Measurements from ENCODE around the gene NUBP2. TPM values are rescaled to one million over a fixed set of nuclear protein-coding genes. Genes with fewer than 3 reads are reported as not detected.

Gene NUBP2
- total RNA-seq, 1 donor from 2014 or later: 73.8 TPM

DNA sequence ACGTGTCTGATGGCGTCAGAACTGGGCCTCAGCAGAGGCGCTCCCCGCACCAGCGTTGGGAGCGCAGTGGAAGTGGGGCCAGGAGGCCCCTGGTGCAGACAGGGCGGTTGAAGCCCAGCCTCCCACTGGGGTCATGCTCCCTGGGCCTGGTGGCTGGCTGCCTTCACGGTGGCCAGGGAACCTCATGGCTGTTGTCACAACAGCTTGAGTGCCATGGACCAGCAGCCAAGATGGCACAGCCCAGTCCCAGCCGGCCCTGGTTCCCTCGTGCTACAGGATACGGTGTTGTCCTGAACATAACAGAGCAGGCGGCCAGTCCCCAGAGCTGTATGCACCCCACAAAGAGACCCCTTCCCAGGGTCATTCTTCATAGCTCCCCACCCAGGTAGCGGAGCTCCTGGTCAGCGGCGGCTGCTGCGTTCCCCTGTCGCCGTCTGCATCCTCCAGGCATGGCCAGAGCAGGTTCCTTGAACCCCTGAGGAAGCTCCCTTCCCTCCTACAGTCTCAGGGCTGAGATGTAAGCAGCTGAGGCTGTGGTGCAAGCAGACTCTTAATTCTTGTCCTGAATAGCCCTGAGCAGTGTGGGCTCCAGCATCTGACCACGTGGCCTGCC lies 41.1 kb upstream of the NUBP2 start:
- no peaks in the 10 kb centered on the region for H3K36me3 Mint-ChIP-seq (ENCODE audit: low read depth)
- no peaks in the 10 kb centered on the region for H3K4me1 Mint-ChIP-seq
- H3K27ac Mint-ChIP-seq (ENCODE audit: unreplicated experiment): no peak overlapping the region
- no peak overlapping the region for H3K4me3 Mint-ChIP-seq
- no peaks in the 10 kb centered on the region for H3K27me3 Mint-ChIP-seq (ENCODE audit: low read depth)
- TF ChIP-seq, protein P1, sequence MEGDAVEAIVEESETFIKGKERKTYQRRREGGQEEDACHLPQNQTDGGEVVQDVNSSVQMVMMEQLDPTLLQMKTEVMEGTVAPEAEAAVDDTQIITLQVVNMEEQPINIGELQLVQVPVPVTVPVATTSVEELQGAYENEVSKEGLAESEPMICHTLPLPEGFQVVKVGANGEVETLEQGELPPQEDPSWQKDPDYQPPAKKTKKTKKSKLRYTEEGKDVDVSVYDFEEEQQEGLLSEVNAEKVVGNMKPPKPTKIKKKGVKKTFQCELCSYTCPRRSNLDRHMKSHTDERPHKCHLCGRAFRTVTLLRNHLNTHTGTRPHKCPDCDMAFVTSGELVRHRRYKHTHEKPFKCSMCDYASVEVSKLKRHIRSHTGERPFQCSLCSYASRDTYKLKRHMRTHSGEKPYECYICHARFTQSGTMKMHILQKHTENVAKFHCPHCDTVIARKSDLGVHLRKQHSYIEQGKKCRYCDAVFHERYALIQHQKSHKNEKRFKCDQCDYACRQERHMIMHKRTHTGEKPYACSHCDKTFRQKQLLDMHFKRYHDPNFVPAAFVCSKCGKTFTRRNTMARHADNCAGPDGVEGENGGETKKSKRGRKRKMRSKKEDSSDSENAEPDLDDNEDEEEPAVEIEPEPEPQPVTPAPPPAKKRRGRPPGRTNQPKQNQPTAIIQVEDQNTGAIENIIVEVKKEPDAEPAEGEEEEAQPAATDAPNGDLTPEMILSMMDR (conservative IDR thresholded peaks at IDR 0.05): no peak
- no peaks in the 10 kb centered on the region for H3K9me3 Mint-ChIP-seq
- DNase-seq (ENCODE audit: low read depth, low spot score): no peak

DNA sequence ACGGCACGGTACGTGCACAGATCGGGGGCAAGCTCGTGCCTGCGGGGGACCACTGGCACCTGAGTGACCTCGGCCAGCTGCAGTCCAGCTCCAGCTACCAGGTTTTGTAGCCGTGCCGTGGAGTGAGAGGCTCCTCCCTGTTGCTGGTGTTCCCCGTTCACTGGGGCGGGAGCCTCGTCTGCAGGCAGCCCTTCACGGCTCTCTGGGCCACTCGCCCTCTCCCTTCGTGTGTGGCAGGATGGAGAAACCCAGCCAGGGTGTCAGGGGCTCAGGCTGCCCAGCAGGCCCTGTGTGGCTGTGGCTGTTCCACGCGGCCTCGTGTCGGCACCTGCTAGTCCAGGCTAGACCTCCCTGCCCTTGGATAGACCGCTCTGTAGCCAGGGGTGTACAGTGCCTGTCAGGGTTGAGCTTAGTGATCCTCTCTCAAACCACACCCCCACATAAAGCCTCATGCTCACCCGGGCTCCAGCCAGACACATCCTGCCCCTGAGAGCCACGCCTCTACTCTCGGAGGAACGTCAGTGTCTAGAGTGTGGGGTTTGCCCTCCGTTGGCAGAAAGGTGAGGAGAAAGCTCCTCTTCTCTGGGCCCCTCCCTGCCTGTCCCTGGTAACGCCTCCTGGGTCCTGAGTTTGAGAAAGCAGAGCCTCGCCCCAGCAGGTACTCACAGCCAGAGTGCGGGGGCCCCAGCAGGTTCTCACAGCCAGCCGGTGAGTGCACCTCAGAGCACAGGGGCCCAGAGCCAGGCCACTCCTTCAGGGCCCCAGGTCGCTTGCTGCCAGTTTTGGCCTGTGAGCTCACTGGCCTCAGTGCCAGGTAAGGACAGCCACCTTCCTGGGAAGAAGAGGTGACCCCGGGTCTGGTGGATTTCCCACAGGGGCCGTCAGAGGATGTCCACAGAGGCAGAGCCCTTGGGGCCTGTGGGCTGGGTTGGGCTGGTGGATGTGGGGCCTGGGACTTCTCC lies 39.1 kb upstream of the NUBP2 start:
- Mint-ChIP-seq H3K27ac (ENCODE audit: unreplicated experiment) (no peak overlapping the region), H3K36me3 (ENCODE audit: low read depth) (no peaks in the 10 kb centered on the region), H3K27me3 (ENCODE audit: low read depth) (no peaks in the 10 kb centered on the region), H3K4me1 (no peaks in the 10 kb centered on the region), H3K4me3 (no peak overlapping the region), H3K9me3 (no peaks in the 10 kb centered on the region)
- TF ChIP-seq, protein P1 (conservative IDR thresholded peaks at IDR 0.05): no peak
- no peak for DNase-seq (ENCODE audit: low read depth, low spot score)

DNA sequence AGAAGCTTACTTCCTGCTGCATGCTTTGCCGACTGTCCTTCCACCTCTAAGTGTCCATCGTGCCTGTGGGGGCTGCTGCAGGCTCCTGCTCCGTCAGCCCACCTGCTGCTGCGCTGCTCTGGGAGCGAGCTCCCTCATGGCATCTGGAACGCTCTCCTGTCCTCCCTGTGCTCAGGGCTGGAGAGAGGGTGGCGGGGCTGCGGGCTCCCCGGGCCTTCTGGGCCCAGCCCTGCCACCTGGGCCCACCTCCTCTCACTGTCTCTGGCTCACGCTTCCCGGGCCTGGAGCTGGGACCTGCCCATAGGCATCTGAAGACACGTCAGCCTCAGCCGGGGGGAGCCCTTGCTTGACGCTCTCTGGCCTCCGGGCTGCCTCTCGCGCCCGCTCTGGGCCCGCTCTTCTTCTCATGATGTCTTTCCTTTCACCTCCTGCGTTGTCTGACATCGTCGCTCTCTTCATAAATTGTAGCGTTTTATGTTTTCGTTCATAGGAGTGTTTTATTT lies 38.4 kb upstream of the NUBP2 start:
- Mint-ChIP-seq H3K27ac (ENCODE audit: unreplicated experiment) (no peak overlapping the region), H3K27me3 (ENCODE audit: low read depth) (no peaks in the 10 kb centered on the region), H3K36me3 (ENCODE audit: low read depth) (no peaks in the 10 kb centered on the region), H3K4me1 (no peaks in the 10 kb centered on the region), H3K4me3 (no peak overlapping the region), H3K9me3 (no peaks in the 10 kb centered on the region)
- no peak for DNase-seq (ENCODE audit: low read depth, low spot score)
- TF ChIP-seq, protein P1 (conservative IDR thresholded peaks at IDR 0.05): no peak

DNA sequence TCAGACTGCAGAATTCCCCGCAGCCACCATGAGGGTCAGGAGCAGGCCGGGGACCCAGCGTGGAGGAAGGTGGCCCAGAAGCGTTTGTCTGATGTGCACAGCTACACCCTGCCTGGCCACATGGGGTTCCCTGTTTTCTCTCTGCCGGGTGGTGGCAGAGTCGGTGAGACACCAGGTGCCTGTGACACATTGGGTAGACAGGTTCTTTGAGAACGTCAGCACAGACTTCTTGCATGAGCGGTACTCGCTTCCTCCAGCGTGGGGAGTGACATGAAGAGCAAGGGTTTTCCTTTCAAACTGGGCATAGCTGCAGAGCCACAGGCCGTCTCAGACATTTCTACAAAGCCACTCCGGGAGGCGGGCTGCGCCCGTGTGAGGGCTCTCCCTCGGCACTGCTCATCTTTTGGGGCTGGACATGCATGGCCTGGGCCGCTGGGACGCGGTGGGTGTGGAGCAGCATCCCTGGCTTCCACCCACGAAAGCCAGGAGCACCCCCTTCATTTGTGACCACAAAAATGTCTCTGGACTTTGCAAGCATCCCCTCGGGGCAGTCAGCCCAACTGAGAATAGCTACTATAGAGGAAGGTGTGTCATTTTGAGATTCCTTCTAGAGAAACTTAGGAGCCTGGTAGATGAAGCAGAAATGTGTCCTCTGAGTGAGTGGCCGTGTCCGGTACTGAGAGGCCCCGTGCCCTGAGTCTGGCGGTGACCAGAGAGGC lies 37.4 kb upstream of the NUBP2 start:
- no peaks in the 10 kb centered on the region for H3K4me1 Mint-ChIP-seq
- DNase-seq (ENCODE audit: low read depth, low spot score): no peak
- H3K27me3 Mint-ChIP-seq (ENCODE audit: low read depth): no peaks in the 10 kb centered on the region
- no peak overlapping the region for H3K4me3 Mint-ChIP-seq
- TF ChIP-seq, protein P1 (conservative IDR thresholded peaks at IDR 0.05): no peak
- H3K27ac Mint-ChIP-seq (ENCODE audit: unreplicated experiment): no peak overlapping the region
- H3K36me3 Mint-ChIP-seq (ENCODE audit: low read depth): no peaks in the 10 kb centered on the region
- H3K9me3 Mint-ChIP-seq: no peaks in the 10 kb centered on the region

DNA sequence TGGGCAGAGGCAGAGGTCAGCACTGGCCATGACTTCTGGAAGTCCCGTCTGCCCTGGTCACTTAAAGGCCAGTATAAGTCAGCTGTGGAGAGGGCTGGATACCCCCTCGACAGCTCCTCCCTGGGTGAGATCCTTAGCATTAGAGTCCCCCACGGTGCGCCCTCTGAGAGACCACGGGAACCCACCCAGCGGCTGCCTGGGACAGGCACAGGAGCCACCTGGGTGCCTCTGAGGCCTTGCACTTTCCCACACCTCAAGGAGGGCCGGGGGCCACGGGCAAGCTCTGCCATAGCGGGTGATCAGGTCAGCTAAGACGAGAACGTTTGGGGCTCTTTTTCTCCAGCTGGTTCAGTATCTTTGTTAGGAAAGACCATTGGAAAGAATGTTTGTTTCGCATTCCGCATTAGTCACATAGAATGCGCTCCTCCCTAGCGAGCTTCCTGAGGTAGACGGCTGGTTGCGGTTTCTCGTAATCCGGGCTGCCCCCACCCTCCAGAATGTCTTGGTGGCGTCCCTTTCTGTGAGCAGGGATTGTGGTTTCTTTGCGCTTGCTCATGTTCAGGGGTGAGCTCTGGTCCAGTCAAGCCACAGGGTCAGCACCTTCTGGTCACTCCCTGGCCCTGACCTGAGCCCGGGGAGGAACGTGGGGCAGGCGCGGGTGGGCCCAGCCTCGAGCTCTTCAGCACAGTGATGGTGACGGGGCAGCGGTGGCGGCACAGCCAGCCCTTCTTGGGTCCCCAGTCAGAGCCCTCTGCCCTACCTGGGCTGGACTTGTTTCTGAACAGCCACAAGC lies 36.7 kb upstream of the NUBP2 start:
- H3K27me3 Mint-ChIP-seq (ENCODE audit: low read depth): no peaks in the 10 kb centered on the region
- H3K36me3 Mint-ChIP-seq (ENCODE audit: low read depth): no peaks in the 10 kb centered on the region
- H3K4me1 Mint-ChIP-seq: no peaks in the 10 kb centered on the region
- H3K9me3 Mint-ChIP-seq: no peaks in the 10 kb centered on the region
- TF ChIP-seq, protein P1 (conservative IDR thresholded peaks at IDR 0.05): no peak
- DNase-seq (ENCODE audit: low read depth, low spot score): no peak
- no peak overlapping the region for H3K4me3 Mint-ChIP-seq
- no peak overlapping the region for H3K27ac Mint-ChIP-seq (ENCODE audit: unreplicated experiment)

Measured in neural crest cell (in vitro differentiated cells).